Activated CD8-positive, alpha-beta memory T cell treated with anti-CD3 and anti-CD28 coated beads, Interleukin-2, amount 50 U/mL, for 1 hour (primary cell): Measurements from ENCODE around the gene MACROD2.
"Not testable (repeated sequence)": the region's sequence is repeated elsewhere in the genome, so short reads cannot be mapped to it uniquely, and the experiment has no call there.

Experiments
- DNase-seq: peaks from one replicate; pipeline ENCODE4 v3.0.0-alpha.2; 2020; ENCODE audit errors: extremely low read depth

MACROD2 gene

DNA sequence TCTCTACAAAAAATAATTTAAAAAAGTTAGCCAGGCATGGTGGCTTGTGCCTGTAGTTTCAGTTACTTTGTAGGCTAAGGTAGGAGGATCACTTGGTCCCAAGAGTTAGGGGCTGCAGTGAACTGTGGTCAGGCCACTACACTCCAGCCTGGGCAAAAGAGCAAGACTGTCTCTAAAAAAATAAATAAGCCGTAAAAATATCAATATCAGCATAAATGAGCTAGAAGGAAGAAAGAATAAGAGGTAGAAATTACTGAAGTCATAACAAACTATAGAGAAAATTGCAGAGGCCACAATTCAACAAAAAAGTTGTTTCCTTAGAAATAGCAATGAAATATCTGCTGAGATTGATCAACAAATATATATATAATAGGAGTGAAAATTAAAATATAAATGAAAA lies 1169.4 kb downstream of the MACROD2 start:
- DNase-seq: no peak

DNA sequence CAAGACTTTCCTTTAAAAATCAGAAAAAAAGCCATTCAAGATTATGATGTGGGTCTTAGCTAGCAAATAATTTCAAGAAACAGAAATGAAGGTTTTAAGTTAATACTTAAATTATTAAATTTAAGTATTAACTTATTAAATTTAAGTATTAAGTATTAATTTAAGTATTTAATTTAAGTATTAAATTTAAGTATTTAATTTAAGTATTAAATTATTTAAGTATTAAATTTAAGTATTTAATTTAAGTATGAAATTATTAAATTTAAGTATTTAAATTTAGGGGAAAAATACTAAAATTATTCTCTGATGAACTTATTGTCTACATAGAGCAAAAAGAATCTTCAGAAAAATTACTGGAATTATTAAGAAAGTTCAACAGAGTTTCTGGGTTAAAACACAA lies 1171.4 kb downstream of the MACROD2 start:
- DNase-seq: no peak

GRCh38 chr20:15171016-15171415 lies 1175.7 kb downstream of the MACROD2 start:
- no peak for DNase-seq

GRCh38 chr20:15176929-15177328 lies 1181.6 kb downstream of the MACROD2 start:
- DNase-seq: no peak

DNA sequence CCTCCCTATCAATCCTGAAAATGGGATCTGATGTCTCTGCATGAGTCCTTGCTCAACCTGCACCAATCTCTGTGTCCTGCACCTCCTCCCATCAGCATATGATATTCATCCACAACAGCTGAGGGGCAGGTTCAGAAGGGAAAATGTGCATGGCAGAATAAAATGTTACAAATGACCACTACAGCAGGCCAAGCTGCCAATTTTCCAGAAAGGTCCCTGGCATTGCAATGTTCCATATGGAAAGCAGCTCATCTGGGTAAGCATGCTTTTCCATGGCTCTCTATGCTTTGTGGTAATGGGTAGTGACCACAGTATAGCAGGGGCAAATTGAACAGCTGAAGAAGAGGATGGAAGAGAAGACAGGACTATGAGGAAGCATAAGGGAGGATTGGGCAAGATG lies 1183.3 kb downstream of the MACROD2 start:
- no peak for DNase-seq

DNA sequence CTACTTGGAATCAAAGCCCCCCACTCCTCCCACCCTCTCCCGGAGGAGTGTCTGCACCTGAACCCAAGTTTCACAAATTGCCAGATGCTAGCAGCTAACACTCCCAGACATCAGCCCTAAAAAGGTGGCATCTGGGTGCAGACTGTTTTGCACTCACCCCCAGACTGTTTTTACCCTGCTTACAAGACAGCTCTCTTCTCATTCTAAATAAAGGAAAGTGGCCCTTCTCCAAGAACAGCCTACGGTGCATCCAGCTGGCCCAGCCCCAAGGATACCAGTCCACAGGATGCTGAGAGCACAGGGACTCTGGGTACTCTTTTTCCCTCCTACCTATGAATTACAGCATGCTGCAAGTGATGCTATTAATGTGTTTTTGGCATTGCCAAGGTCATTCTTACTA lies 1184.1 kb downstream of the MACROD2 start:
- DNase-seq: no peak

DNA sequence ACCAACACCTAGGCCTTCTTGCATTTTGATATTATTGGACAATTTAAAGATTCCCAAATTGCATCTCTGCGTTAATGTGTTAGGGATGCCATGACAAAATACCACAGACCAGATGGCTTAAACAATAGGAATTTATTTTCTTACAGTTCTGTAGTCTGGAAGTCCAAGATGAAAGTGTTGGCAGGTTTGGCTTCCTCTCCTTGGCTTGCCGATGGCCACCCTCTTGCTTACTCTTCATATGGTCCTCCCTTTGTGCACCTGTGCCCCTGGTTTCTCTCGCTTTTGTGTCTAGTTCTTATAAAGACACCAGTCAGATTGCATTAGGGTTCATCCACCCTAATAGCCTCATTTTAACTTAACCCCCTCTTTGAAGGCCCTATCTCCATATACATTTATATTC lies 1184.5 kb downstream of the MACROD2 start:
- DNase-seq: no peak

- DNase-seq: no peak
These were observed 1190.0 kb downstream of the MACROD2 start for GRCh38 chr20:15185322-15185721.

DNA sequence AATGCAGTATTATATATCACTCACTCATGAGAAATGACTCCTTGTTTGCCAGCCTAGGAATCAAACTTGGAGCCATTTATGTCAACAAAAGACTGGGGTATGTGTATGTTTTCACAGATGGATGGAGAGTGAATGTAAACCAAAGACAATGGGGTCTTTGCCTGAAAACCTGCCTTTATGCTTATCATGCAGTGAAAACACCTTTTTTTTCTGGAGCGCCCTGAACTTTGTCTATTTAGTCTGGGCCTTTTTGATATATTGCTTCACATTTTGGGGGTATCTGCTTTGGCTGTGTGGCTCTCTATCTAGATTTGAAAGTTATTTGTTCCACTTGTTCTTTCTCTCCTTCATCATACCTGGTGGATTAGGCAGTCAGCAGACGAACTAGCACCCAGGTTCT lies 1190.6 kb downstream of the MACROD2 start:
- no peak for DNase-seq

DNA sequence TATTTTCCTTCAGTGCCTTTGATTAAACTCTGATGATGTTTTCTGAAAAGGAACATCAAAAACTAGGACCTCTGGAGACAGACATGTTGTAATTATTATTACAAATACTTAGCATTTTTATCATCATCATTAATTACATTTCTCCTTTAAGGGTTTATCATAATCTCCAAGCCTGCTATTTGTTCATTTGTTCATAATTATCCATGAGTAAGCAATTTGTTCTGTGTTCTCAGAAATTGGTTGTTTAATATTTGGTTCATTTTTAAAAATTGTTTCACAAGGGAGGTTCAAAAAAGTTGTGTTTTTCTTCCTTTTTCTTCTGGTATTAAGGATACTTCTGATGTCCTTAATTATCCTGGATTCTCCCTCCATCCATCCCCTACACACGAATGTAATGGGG lies 1192.3 kb downstream of the MACROD2 start:
- no peak for DNase-seq

DNA sequence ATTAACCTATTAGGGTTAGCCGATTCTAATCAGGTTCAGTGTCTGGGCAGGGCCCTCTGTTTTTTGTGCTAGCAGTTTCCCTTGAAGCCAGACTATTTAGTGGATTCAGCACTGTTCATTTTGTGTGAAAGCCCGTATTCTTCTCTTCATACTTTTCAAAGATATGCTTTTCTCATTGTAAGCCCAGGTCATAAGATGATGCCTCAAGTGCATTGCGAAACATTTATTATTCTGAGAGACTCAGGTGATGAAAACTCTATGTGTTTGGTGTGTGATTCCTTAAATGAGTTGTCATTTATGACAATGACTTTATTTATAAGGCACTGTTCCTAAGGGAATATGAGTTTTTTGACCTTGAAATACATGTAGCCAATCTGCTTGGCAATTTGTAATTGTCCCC lies 1193.1 kb downstream of the MACROD2 start:
- no peak for DNase-seq

DNA sequence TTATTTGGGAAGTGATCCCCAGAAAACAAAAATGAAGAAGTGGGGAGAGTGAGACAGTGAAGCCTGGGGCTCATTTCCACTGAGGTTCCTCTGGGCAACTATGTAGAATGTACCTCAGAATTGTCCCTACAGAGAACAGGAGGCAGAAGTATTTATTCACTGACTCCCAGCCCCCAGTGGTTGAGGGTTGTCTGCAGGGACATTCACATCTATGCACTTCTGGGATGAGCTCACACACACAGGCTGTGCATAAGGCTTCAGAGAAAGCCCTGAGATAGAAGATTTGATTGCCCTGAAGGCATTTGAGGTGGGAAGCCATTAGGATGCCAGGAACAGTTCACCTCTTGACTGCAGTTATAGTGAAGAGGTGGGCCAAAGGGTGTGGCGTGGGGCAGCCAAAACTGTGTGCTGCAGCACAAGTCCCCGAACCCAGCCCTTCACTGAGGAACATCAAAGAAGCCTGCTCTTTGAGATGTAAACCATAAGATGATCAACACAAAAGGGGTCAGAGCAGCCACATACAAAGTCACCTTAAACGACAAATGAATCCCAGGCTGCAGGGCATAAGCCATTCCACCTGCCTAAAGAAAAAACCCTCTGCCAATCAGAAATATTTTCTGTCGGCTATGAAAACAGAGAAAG lies 1195.9 kb downstream of the MACROD2 start:
- no peak for DNase-seq

DNA sequence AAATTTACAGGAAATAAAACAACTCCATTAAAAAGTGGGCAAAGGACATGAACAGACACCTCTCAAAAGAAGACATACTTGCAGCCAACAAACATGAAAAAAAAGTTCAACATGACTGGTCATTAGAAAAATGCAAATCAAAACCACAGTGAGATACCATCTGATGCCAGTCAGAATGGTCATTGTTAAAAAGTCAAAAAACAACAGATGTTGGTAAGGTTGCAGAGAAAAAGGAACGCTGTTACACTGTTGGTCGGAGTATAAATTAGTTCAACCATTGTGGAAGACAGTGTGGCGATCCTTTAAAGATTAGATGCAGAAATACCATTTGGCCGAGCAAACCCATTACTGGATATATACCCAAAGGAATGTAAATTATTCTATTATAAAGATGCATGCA lies 1200.1 kb downstream of the MACROD2 start:
- DNase-seq: no peak

DNA sequence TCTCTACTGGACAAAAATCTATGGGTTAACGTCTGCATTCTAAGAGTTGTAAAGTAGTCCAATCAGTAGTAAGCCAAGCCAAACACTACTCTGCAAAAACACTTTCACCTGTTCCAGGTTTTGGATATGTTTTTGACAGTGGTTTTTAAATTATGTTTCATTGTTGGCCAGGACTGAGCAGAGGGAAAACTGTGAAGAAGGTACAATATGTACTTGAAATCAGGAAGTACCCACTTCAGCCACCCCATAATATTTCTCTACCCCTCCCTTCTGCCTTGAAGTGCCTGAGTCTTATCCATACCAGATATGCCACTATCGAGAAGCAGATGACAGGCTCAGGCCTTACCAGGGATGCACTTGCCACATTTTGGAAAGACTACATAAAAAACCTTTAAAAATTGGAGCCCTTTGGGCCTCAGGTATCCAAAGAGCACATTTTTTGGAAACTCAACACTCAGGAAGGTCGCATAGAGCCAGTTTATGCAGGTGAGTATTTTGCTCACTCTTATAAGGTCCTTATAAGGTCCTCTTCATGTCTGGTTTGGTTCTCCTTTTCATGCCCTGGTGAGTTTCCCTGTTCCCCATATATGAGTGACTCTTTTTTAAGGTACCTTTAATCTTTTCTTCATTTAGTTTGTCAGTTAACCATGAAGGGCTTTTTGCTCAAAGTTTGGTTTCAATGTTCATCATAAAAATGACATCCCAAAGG lies 1201.4 kb downstream of the MACROD2 start:
- DNase-seq: no peak

- DNase-seq: not testable (repeated sequence)
These were observed 1202.7 kb downstream of the MACROD2 start for GRCh38 chr20:15198017-15198416.

DNA sequence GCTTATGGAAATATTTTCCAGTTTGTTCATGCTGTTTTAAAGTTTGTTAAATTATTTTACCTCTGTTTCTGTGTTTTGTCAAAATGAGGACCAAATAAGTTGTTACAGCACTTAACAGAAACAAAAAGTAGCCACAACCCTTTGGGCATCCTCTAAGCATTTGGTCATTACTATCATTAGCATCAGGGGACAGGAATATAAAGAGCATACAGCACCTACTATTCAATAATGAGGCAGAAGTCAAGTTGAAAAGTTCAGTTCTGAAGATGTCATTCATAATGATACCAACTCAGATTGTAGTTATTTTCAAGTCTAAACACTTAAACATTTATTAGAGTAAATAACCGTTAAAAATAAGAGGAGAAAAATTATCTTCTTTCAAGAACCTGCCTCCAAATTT lies 1204.4 kb downstream of the MACROD2 start:
- no peak for DNase-seq

GRCh38 chr20:15200147-15200565 lies 1204.8 kb downstream of the MACROD2 start:
- DNase-seq: no peak

- no peak for DNase-seq
These were observed 1206.3 kb downstream of the MACROD2 start for GRCh38 chr20:15201602-15202001.

GRCh38 chr20:15204234-15204633 lies 1208.9 kb downstream of the MACROD2 start:
- DNase-seq: no peak

- no peak for DNase-seq
These were observed 1209.7 kb downstream of the MACROD2 start for GRCh38 chr20:15205028-15205427.

GRCh38 chr20:15205719-15206118 lies 1210.4 kb downstream of the MACROD2 start:
- DNase-seq: no peak

DNA sequence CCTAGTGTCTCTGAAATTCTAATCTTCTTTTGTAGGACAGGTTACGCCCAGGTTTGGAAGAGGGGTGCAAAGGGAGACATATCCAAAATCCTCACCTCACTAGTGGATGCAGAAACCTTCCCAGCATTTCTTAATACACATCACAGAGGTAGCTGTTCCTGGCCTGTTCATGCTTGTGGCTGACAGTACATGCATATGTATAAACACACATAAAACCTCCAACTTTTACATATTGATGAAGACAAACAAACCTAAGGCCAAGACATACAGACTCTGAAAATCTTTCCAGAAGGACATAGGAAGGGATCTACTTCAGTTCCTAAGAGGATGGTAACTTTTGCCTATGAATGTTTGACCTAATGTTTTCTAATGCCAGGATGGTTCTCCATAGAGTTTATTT lies 1214.2 kb downstream of the MACROD2 start:
- no peak for DNase-seq

- DNase-seq: no peak
These were observed 1218.7 kb downstream of the MACROD2 start for GRCh38 chr20:15214051-15214450.
